SHP77 treated with DMSO at 0.1 percent for 48 hours (cell line): ENCODE results near the gene PITPNM3.

ENCODE experiments used
- DNase-seq: peaks from one replicate; lab custom pipeline; 2025; lab: John Stamatoyannopoulos, UW

The PITPNM3 gene

GRCh38 chr17:6443692-6444570, 112.4 kb downstream of the PITPNM3 start, which contains the start of gene PIMREG:
Gene PIMREG (plus strand): TSS chr17:6444455. CDS start chr17:6445111, 656 bp downstream.
- peak; percentile 95 for DNase-seq

GRCh38 chr17:6442775-6443174, 113.6 kb downstream of the PITPNM3 start:
- no peak for DNase-seq

GRCh38 chr17:6439951-6440350, 116.4 kb downstream of the PITPNM3 start:
- DNase-seq = no peak

- no peak for DNase-seq
These were observed 118.4 kb downstream of the PITPNM3 start for GRCh38 chr17:6437956-6438355.

GRCh38 chr17:6437466-6437865, 118.9 kb downstream of the PITPNM3 start:
- no peak for DNase-seq

GRCh38 chr17:6435968-6436367, 120.4 kb downstream of the PITPNM3 start:
- DNase-seq = peak; percentile 21

- DNase-seq = no peak
These were observed 121.3 kb downstream of the PITPNM3 start, which contains the start of gene AIPL1 for GRCh38 chr17:6435051-6435450. Gene AIPL1 (minus strand): TSS chr17:6435121. CDS start chr17:6435104, 17 bp downstream.

GRCh38 chr17:6430769-6431168, 125.6 kb downstream of the PITPNM3 start:
- no peak for DNase-seq

- no peak for DNase-seq
These were observed 127.1 kb downstream of the PITPNM3 start for GRCh38 chr17:6429266-6429665.

- DNase-seq = no peak
These were observed 128.0 kb downstream of the PITPNM3 start for GRCh38 chr17:6428207-6428965.

- DNase-seq = no peak
These were observed 129.0 kb downstream of the PITPNM3 start for GRCh38 chr17:6427279-6427781.

GRCh38 chr17:6426356-6427101, 129.8 kb downstream of the PITPNM3 start:
- DNase-seq = no peak

- no peak for DNase-seq
These were observed 130.9 kb downstream of the PITPNM3 start for GRCh38 chr17:6425407-6425806.

GRCh38 chr17:6423931-6424330, 132.4 kb downstream of the PITPNM3 start:
- no peak for DNase-seq

- no peak for DNase-seq
These were observed 133.6 kb downstream of the PITPNM3 start for GRCh38 chr17:6422654-6423241.

GRCh38 chr17:6421700-6422604, 134.4 kb downstream of the PITPNM3 start:
- DNase-seq = peak; percentile 63

- peak; percentile 11 for DNase-seq
These were observed 136.1 kb downstream of the PITPNM3 start for GRCh38 chr17:6420173-6420641.

GRCh38 chr17:6415616-6416015, 140.7 kb downstream of the PITPNM3 start:
- no peak for DNase-seq

GRCh38 chr17:6413065-6413464, 143.3 kb downstream of the PITPNM3 start:
- DNase-seq = peak; percentile 42

GRCh38 chr17:6408735-6409134, 147.6 kb downstream of the PITPNM3 start:
- DNase-seq = no peak
